K562 (cell line): ENCODE results near the gene CTDSPL. TPM values are rescaled to one million over a fixed set of nuclear protein-coding genes. Genes with fewer than 3 reads are reported as not detected.
A peak's percentile ranks its signal among the peaks of the same experiment; 100 is the strongest.

Experiments used
- CHD7 ChIP-seq: fragments of 200-600 bp; sonication (generic); IDR thresholded peaks from one replicate; pipeline ENCODE4 v1.6.1; 2012; ENCODE audit warnings: mild to moderate bottlenecking, low read depth, low read length, inconsistent platforms
- DEAF1 ChIP-seq: fragments of 450-650 bp; formaldehyde crosslinking; IDR thresholded peaks from 2 replicates; pipeline ENCODE4 v1.4.0; 2020; ENCODE audit warnings: mild to moderate bottlenecking, moderate library complexity
- GABPA ChIP-seq: fragments of 200-800 bp; sonication (Bioruptor generic); conservative IDR thresholded peaks from 2 replicates; pipeline ENCODE4 v1.6.1; 2016; ENCODE audit warnings: low read depth, missing genetic modification characterization, missing compliant biosample characterization
- GMEB1 ChIP-seq: fragments of 250-450 bp; sonication (Bioruptor Pico); IDR thresholded peaks from 2 replicates; pipeline ENCODE4 v1.4.0; 2020; ENCODE audit warnings: mild to moderate bottlenecking
- polyA plus RNA-seq, 8 experiments: library from polyadenylated mRNA; depleted of rRNA in 4 of 8; stranded (reverse) in 5 of 8; unstranded in 3 of 8; fragments of >200 nt; fragmentation: Nextera tagmentation in 2 of 8; fragmentation: Illumina TruSeq in 1 of 8; extraction: Ambion mirVana in 2 of 8; extraction: Trizol in 1 of 8; gene quantifications; 2 replicates each; pipeline versions ENCODE4 v1.2.1 to v1.2.3, GENCODE V29; 2011 to 2014; ENCODE audit warnings: inconsistent platforms in 1 of 8, missing spikeins in 1 of 8
- total RNA-seq, 7 experiments: library from RNA; depleted of rRNA in 6 of 7; stranded (reverse); fragments of >200 nt in 6 of 7; fragmentation: Illumina TruSeq in 2 of 7; extraction: Trizol in 2 of 7; gene quantifications; 2 replicates each; pipeline versions ENCODE4 v1.2.1 to v1.2.3, GENCODE V29; 2011 to 2021; ENCODE audit warnings: low replicate concordance in 1 of 7

CTDSPL gene
- total and polyA plus RNA-seq, 9 of the 15 experiments (the other 6 are each of a cell fraction or from before 2014, with no cell fraction given) = 5.1 to 19.3 (median 11.3) TPM

- TF ChIP-seq CHD7 (no peak), GMEB1 (no peak), DEAF1 (CRISPR knock-in tag) (no peak), GABPA (tag) (peak; percentile 37; the same call in 1 of the 2 replicates)
Observed at GRCh38 chr3:38019658-38020341, 158.1 kb downstream of the CTDSPL start (continued).
